Activated naive CD4-positive, alpha-beta T cell treated with anti-CD3 and anti-CD28 coated beads for 36 hours (primary cell): ENCODE results near the gene ARHGAP19. TPM values are rescaled to one million over a fixed set of nuclear protein-coding genes. Genes with fewer than 3 reads are reported as not detected.

Source experiments
- CTCF ChIA-PET: fragments of 350-600 bp; sonication (Branson Sonifier 250); formaldehyde crosslinking; loops from one replicate; lab custom pipeline; 2021; ENCODE audit warnings: antibody characterized with exemption; lab: Charles Lee
- DNase-seq: peaks from one replicate; pipeline ENCODE4 v3.0.0-alpha.2; 2020
- H3K27ac Mint-ChIP-seq: one replicate; pipeline ENCODE4 v1.8.0; 2021; ENCODE audit warnings: mild to moderate bottlenecking, mixed read lengths
- H3K27me3 Mint-ChIP-seq: one replicate; pipeline ENCODE4 v1.8.0; 2021; ENCODE audit warnings: low read depth, mixed read lengths
- H3K36me3 Mint-ChIP-seq: one replicate; pipeline ENCODE4 v1.8.0; 2021; ENCODE audit warnings: low read depth, mixed read lengths
- H3K4me1 Mint-ChIP-seq: one replicate; pipeline ENCODE4 v1.8.0; 2021; ENCODE audit warnings: low read depth, mixed read lengths
- H3K4me3 Mint-ChIP-seq: one replicate; pipeline ENCODE4 v1.8.0; 2021; ENCODE audit warnings: mild to moderate bottlenecking, moderate library complexity, mixed read lengths
- H3K9me3 Mint-ChIP-seq: one replicate; pipeline ENCODE4 v1.8.0; 2021; ENCODE audit warnings: mixed read lengths
- intact Hi-C: fragments of 100-400 bp; cut with micrococcal nuclease; formaldehyde crosslinking; loops from one replicate; pipeline ENCODE4 v1.15.1; 2023
- total RNA-seq, 2 experiments: library from RNA; stranded (reverse); gene quantifications; one replicate each; pipeline ENCODE4 v1.2.3, GENCODE V29; 2021

Gene ARHGAP19
- total RNA-seq, 2 experiments from 2014 or later = 76.7 to 91.9 TPM

GRCh38 chr10:97238855-97239254 is 53.6 kb downstream of the ARHGAP19 start:
- Mint-ChIP-seq H3K27me3 (no peaks in the 10 kb centered on the region), H3K4me3 (no peak overlapping the region), H3K4me1 (no peaks in the 10 kb centered on the region), H3K27ac (no peak overlapping the region), H3K9me3 (no peaks in the 10 kb centered on the region), H3K36me3 (peaks cover 18% of the 10 kb centered on the region)
- CTCF ChIA-PET = interaction anchor here (1.1 to 2.6 kb wide), 3 partner anchors 28 to 201 kb away, joined by 3 to 10 read pairs (median 9); no protein-coding TSS in a partner anchor
- DNase-seq = no peak
- intact Hi-C loops = no loop called here

DNA sequence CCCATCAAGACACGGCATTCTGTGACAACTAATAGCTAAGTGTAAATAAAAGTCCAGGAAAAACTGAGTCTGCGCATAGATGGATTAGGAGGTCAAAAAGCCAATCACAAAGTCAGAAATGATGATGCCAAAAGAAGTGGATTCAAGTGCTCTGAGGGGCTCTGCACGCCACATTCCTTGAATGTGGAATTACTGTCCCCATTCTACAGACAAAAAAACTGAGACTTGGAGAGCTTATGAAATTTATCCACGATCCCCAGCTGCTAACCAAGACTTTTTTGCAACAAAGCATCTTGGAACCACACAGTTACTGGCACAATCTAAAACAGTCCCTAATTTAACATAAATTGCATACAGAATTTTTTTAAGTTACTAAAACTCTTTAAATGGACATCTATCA is 57.1 kb downstream of the ARHGAP19 start:
- H3K36me3 Mint-ChIP-seq = peaks cover 20% of the 10 kb centered on the region
- intact Hi-C loops = no loop called here
- CTCF ChIA-PET = interaction anchor here (0.6 to 5.8 kb wide), 13 partner anchors 10 to 198 kb away, joined by 3 to 54 read pairs (median 6); no protein-coding TSS in a partner anchor
- no peaks in the 10 kb centered on the region for H3K9me3 Mint-ChIP-seq
- H3K27me3 Mint-ChIP-seq = no peaks in the 10 kb centered on the region
- H3K4me1 Mint-ChIP-seq = peaks cover 10% of the 10 kb centered on the region
- H3K4me3 Mint-ChIP-seq = no peak overlapping the region
- no peak for DNase-seq
- H3K27ac Mint-ChIP-seq = no peak overlapping the region

DNA sequence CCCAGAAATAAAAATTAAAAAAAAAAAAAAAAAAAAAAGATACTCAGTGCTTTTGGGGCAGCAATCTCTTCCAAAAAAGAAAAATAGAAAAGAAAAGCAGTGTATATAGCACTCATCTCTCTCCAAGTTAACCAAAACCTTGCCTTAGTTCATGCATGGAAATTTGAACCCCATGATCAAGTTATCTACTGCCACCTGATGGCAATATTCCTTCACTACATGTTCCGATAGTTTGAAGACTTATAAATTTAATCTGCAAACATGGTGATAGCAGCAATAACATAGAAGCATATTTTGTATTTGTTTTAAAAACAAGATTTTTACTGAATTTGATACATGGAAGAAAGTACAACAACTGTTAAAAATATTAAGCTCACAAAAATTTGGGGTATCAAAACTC is 58.0 kb downstream of the ARHGAP19 start:
- Mint-ChIP-seq H3K9me3 (no peaks in the 10 kb centered on the region), H3K4me1 (peaks cover 19% of the 10 kb centered on the region), H3K27me3 (no peaks in the 10 kb centered on the region), H3K36me3 (peaks cover 28% of the 10 kb centered on the region), H3K27ac (no peak overlapping the region), H3K4me3 (no peak overlapping the region)
- intact Hi-C loops = loop anchor here (1.0 to 5.0 kb wide), 3 partner anchors 24 to 647 kb away; partner anchors contain the start of gene TM9SF3
- no peak for DNase-seq
- CTCF ChIA-PET = interaction anchor here (0.7 to 5.8 kb wide), 17 partner anchors 11 to 287 kb away, joined by 3 to 54 read pairs (median 4); no protein-coding TSS in a partner anchor

- intact Hi-C loops = loop anchor here (1.0 to 5.0 kb wide), 4 partner anchors 12 to 643 kb away; partner anchors contain the start of genes ARHGAP19 and TM9SF3
- no peaks in the 10 kb centered on the region for H3K9me3 Mint-ChIP-seq
- DNase-seq = no peak
- no peaks in the 10 kb centered on the region for H3K27me3 Mint-ChIP-seq
- CTCF ChIA-PET = interaction anchor here (0.7 to 4.2 kb wide), 6 partner anchors 8 to 157 kb away, joined by 3 to 18 read pairs (median 3); no protein-coding TSS in a partner anchor
- peaks cover 25% of the 10 kb centered on the region for H3K4me1 Mint-ChIP-seq
- H3K27ac Mint-ChIP-seq = peak overlapping the region; percentile 82
- H3K36me3 Mint-ChIP-seq = peaks cover 48% of the 10 kb centered on the region
- H3K4me3 Mint-ChIP-seq = no peak overlapping the region
These were observed 62.3 kb downstream of the ARHGAP19 start for GRCh38 chr10:97230146-97230545.

GRCh38 chr10:97229322-97230015 is 63.0 kb downstream of the ARHGAP19 start:
- Mint-ChIP-seq H3K36me3 (peaks cover 45% of the 10 kb centered on the region), H3K4me3 (peak overlapping the region; percentile 11), H3K27me3 (no peaks in the 10 kb centered on the region), H3K27ac (peak overlapping the region; percentile 82), H3K4me1 (peaks cover 29% of the 10 kb centered on the region), H3K9me3 (no peaks in the 10 kb centered on the region)
- CTCF ChIA-PET = interaction anchor here (0.7 to 4.2 kb wide), 6 partner anchors 8 to 156 kb away, joined by 3 to 18 read pairs (median 3); no protein-coding TSS in a partner anchor
- no peak for DNase-seq
- intact Hi-C loops = loop anchor here (1.0 to 5.0 kb wide), 4 partner anchors 11 to 642 kb away; partner anchors contain the start of genes ARHGAP19 and TM9SF3

- peaks cover 29% of the 10 kb centered on the region for H3K4me1 Mint-ChIP-seq
- no peaks in the 10 kb centered on the region for H3K27me3 Mint-ChIP-seq
- peaks cover 46% of the 10 kb centered on the region for H3K36me3 Mint-ChIP-seq
- CTCF ChIA-PET = interaction anchor here (1.4 to 4.2 kb wide), 2 partner anchors 18 to 156 kb away, joined by 4 to 18 read pairs; no protein-coding TSS in a partner anchor
- no peaks in the 10 kb centered on the region for H3K9me3 Mint-ChIP-seq
- H3K4me3 Mint-ChIP-seq = no peak overlapping the region
- intact Hi-C loops = no loop called here
- DNase-seq = no peak
- H3K27ac Mint-ChIP-seq = no peak overlapping the region
These were observed 63.7 kb downstream of the ARHGAP19 start for GRCh38 chr10:97228775-97229157.

GRCh38 chr10:97228130-97228774 is 64.2 kb downstream of the ARHGAP19 start:
- CTCF ChIA-PET = interaction anchor here (0.6 to 4.2 kb wide), 3 partner anchors 17 to 685 kb away, joined by 3 to 18 read pairs (median 7); no protein-coding TSS in a partner anchor
- intact Hi-C loops = no loop called here
- H3K4me1 Mint-ChIP-seq = peaks cover 29% of the 10 kb centered on the region
- DNase-seq = no peak
- no peaks in the 10 kb centered on the region for H3K27me3 Mint-ChIP-seq
- H3K36me3 Mint-ChIP-seq = peaks cover 41% of the 10 kb centered on the region
- H3K4me3 Mint-ChIP-seq = no peak overlapping the region
- H3K9me3 Mint-ChIP-seq = no peaks in the 10 kb centered on the region
- H3K27ac Mint-ChIP-seq = no peak overlapping the region

GRCh38 chr10:97226398-97226797 is 66.0 kb downstream of the ARHGAP19 start:
- CTCF ChIA-PET = interaction anchor here (0.7 to 2.8 kb wide), 5 partner anchors 10 to 851 kb away, joined by 3 to 15 read pairs (median 5); no protein-coding TSS in a partner anchor
- Mint-ChIP-seq H3K27ac (no peak overlapping the region), H3K4me1 (peaks cover 27% of the 10 kb centered on the region), H3K27me3 (no peaks in the 10 kb centered on the region), H3K36me3 (peaks cover 35% of the 10 kb centered on the region), H3K4me3 (no peak overlapping the region), H3K9me3 (no peaks in the 10 kb centered on the region)
- intact Hi-C loops = no loop called here
- DNase-seq = no peak

DNA sequence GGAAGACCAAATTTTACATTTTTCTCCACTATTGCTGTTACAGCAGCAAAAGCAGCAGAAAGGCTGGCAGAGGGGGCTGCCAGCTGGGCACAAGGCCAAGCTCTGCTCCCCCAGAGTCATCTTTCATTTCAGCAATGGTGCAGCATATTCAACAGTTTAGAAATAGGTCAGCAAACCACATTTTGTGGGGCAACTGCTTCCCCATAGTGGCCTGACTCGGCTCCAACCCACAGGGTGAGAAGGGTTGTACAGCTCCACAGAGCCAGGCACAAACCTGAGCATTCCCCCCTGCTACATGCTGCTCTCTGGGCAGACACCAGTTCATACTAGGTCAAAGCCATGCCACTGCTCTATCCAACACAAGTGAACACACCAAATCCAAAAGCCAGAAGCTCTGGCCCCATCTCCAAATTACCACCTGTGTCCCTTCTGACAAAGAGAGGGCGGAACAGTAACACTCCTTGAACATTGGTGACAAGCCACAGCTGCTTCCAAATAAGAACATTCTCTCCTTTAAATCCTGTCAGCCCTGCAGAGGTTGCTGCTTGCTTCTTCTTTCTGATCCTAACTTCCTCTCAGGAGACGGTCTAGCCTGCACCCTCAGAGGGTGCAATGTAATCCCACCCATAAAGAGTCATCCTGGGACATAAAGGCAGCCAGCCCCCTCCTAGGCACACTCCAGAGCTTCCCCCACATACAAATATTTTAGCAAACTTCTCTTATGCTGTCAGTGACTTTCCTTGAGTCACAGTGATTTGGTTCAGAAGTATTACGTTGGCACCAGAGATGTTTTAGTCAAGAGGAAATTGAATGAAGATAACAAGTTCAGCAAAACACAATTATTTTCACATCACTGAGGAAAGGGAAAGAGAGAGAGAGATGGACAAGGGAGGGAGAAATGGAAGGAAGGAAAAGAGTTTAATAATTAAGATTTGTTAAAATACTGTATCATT is 67.7 kb downstream of the ARHGAP19 start:
- intact Hi-C loops = no loop called here
- H3K27ac Mint-ChIP-seq = peak overlapping the region; percentile 42
- CTCF ChIA-PET = interaction anchor here (0.6 to 2.8 kb wide), 5 partner anchors 14 to 187 kb away, joined by 3 to 15 read pairs (median 5); no protein-coding TSS in a partner anchor
- H3K4me1 Mint-ChIP-seq = peaks cover 16% of the 10 kb centered on the region
- no peak overlapping the region for H3K4me3 Mint-ChIP-seq
- H3K9me3 Mint-ChIP-seq = no peaks in the 10 kb centered on the region
- H3K36me3 Mint-ChIP-seq = peaks cover 34% of the 10 kb centered on the region
- H3K27me3 Mint-ChIP-seq = no peaks in the 10 kb centered on the region
- no peak for DNase-seq

DNA sequence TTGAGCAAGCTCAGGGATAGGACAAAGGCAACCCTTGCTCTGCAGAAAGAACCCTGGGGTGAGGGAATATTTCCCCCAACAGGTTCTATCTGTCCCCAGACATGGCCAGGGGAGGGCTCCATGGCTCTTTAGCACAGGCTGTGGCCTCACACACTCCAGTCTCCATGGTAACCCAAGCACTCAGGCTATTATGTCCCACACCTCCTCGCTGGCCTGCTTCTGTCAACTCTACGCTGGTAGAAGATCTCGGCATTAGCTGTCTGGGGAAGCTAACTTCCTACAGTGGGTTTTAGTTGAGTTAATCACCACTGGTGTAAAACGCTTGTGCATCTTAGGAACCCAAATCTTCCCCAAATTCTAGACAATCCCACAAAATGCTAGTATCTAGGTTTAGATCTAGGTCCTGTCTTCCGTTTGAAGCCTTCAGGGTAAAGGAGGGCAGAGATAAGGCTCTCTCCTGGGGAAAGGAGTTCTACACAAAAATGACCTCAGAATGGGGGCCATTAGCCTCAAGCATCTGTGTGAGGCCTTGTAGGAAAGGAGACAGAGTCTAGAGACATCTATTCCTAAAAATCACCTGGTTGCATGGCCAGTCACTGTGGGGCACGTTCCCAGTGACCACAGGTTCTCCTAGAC is 70.0 kb downstream of the ARHGAP19 start:
- intact Hi-C loops = no loop called here
- CTCF ChIA-PET = interaction anchor here (1.2 to 6.5 kb wide), 4 partner anchors 8 to 26 kb away, joined by 3 to 50 read pairs (median 23); no protein-coding TSS in a partner anchor
- H3K36me3 Mint-ChIP-seq = peaks cover 23% of the 10 kb centered on the region
- no peak overlapping the region for H3K4me3 Mint-ChIP-seq
- H3K27me3 Mint-ChIP-seq = no peaks in the 10 kb centered on the region
- H3K9me3 Mint-ChIP-seq = no peaks in the 10 kb centered on the region
- no peak for DNase-seq
- peaks cover 24% of the 10 kb centered on the region for H3K4me1 Mint-ChIP-seq
- H3K27ac Mint-ChIP-seq = no peak overlapping the region

DNA sequence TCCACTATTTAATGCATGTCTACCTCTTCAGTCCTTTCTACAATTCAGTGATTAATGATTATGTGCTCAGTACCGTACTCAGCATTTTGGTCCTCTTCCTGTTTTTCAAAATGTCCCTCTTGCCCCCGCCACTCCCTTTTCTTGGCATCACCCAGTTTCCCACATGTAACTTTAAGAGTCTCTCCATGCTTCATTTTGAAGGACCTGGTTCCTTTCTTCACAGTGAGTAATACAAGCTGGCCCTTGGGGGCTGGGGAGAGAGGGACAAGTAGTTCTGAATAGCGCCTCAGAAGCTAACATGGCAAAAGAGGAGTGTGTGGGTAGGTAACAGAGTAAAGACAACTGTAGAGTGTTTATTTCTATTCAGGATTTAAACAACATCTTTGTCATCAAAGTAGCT is 72.1 kb downstream of the ARHGAP19 start:
- H3K9me3 Mint-ChIP-seq = no peaks in the 10 kb centered on the region
- H3K27me3 Mint-ChIP-seq = no peaks in the 10 kb centered on the region
- intact Hi-C loops = no loop called here
- no peak overlapping the region for H3K27ac Mint-ChIP-seq
- H3K4me1 Mint-ChIP-seq = peaks cover 35% of the 10 kb centered on the region
- H3K4me3 Mint-ChIP-seq = no peak overlapping the region
- DNase-seq = no peak
- H3K36me3 Mint-ChIP-seq = peaks cover 16% of the 10 kb centered on the region
- CTCF ChIA-PET = interaction anchor here (1.8 to 6.5 kb wide), 4 partner anchors 11 to 148 kb away, joined by 4 to 50 read pairs (median 23); no protein-coding TSS in a partner anchor
